KOPT-K1 (cell line): ENCODE measurements around the gene FGF12.
"Not testable (repeated sequence)": the region's sequence is repeated elsewhere in the genome, so short reads cannot be mapped to it uniquely, and the experiment has no call there.

ENCODE experiments used
- H3K27ac ChIP-seq: fragments of 200-600 bp; sonication (generic); 2 replicates; pipeline ENCODE4 v1.5.1; 2016; ENCODE audit warnings: antibody characterized with exemption, mild to moderate bottlenecking, low read depth, low read length; ENCODE audit not compliant: poor library complexity, severe bottlenecking
- H3K36me3 ChIP-seq: fragments of 200-600 bp; sonication (generic); 2 replicates; pipeline ENCODE4 v1.5.1; 2017; ENCODE audit warnings: antibody characterized with exemption, mild to moderate bottlenecking, low read length, moderate library complexity; ENCODE audit not compliant: insufficient read depth
- H3K9me3 ChIP-seq: fragments of 200-600 bp; sonication (generic); 2 replicates; pipeline ENCODE4 v1.5.1; 2017; ENCODE audit warnings: antibody characterized with exemption, low read length, mild to moderate bottlenecking; ENCODE audit not compliant: insufficient read depth, poor library complexity, severe bottlenecking

FGF12 gene

GRCh38 chr3:192577271-192577670 is 150.1 kb downstream of the FGF12 start:
- no peaks in the 10 kb centered on the region for H3K9me3 ChIP-seq
- no peak overlapping the region for H3K27ac ChIP-seq
- no peaks in the 10 kb centered on the region for H3K36me3 ChIP-seq

DNA sequence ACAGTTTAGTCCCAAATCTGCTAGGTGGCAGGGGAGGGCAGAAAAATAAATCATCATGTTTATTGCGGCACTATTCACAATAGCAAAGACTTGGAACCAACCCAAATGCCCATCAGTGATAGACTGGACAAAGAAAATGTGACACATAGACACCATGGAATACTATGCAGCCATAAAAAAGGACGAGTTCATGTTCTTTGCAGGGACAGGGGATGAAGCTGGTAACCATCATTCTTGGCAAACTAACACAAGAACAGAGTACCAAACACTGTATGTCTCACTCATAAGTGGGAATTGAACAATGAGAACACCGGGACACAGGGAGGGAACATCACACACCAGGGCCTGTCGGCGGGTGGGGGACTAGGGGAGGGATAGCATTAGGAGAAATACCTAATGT is 150.6 kb downstream of the FGF12 start:
- not testable (repeated sequence) for H3K9me3 ChIP-seq, H3K27ac ChIP-seq

GRCh38 chr3:192575879-192576506 is 151.3 kb downstream of the FGF12 start:
- H3K9me3 ChIP-seq, result no peaks in the 10 kb centered on the region
- H3K27ac ChIP-seq, result no peak overlapping the region
- H3K36me3 ChIP-seq, result no peaks in the 10 kb centered on the region

More for the DNA sequence above, 150.6 kb downstream of the FGF12 start:
- not testable (repeated sequence) for H3K36me3 ChIP-seq

DNA sequence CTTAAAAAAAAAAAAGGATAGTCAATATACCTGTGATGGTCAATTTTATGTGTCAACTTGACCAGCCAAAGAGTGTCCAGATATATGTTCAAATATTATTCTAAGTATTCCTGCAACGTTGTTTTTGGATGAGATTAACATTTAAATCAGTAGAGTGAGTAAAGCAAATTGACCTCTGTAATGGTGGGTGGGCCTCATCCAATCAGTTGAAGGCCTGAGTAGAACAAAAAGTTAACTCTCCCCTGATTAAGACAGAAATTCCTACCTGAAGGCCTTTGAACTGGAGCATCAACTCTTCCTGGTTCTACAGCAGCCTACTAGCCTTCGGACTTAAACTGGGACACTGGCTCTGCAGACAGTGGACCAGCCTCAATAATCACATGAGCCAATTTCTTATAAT is 154.1 kb downstream of the FGF12 start:
- H3K9me3 ChIP-seq, result no peaks in the 10 kb centered on the region
- H3K27ac ChIP-seq, result no peak overlapping the region
- H3K36me3 ChIP-seq, result no peaks in the 10 kb centered on the region

DNA sequence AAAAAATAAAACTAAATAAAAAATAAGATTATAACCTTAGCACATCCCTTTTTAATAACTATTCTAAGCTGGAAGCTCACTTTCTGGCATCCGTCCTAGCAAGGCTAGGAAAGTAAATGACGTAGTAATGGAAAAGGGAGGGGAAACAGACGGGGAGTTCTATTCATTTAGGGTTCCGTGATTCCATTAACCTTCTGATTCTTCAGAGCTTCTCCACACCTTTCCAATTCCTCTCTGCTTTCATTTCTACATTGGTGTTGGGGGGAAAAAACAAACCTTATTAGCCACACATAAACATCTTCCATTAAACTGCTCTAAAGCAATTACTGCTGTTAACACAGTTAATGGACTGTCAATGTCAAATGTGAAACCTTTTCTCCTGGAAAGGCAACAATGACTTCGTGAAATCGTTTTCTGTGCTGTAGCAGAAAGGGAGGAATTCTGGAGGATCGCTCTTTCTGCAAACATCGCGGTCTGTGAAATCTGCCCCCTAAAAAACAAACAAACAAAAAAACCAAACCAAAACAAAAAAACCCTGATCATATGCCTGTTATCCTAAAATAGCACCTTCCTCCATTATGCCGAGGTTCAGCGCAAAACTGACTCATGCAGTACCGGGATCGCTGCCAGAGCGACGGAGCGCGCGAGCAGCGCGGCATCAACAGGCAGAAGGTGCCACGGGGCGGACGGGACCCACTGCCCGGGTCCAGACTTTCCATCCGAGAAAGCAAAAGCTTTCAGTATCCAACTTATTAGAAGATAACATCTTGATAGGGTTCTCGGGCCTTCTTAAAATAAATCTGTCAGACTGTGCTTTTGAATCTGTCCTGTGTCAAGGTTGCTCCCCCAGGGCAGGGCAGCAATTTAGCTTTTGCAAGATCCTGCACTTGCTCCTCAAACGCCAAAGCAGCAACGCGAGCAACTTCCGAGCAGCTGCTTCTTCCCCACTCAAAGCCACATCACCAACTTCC is 156.2 kb downstream of the FGF12 start:
- H3K9me3 ChIP-seq, result no peaks in the 10 kb centered on the region

DNA sequence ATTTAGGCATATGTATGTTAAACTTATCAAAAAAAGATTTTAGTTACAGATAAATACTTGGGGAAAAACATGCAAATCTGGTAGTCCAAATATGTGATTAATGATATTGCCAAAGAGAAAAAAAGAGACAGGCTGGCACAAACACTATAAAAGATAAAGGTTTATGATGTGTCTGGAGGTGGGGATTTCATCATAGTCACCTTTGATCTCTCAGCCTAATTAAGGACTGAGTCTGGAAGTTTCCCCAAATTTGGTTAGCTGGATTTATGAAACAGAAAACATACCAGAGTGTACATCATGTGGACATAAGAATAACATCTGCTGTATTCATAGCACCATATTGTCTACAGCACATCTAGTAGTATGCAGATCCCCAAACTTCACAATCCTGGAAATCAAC is 157.0 kb downstream of the FGF12 start:
- Histone ChIP-seq H3K9me3 (no peaks in the 10 kb centered on the region), H3K36me3 (no peaks in the 10 kb centered on the region)

More for the DNA sequence above, 156.2 kb downstream of the FGF12 start:
- H3K36me3 ChIP-seq, result no peaks in the 10 kb centered on the region
- no peak overlapping the region for H3K27ac ChIP-seq

GRCh38 chr3:192566706-192567290 is 160.5 kb downstream of the FGF12 start:
- Histone ChIP-seq H3K36me3 (no peaks in the 10 kb centered on the region), H3K9me3 (no peaks in the 10 kb centered on the region), H3K27ac (no peak overlapping the region)

More for the DNA sequence above, 157.0 kb downstream of the FGF12 start:
- no peak overlapping the region for H3K27ac ChIP-seq

DNA sequence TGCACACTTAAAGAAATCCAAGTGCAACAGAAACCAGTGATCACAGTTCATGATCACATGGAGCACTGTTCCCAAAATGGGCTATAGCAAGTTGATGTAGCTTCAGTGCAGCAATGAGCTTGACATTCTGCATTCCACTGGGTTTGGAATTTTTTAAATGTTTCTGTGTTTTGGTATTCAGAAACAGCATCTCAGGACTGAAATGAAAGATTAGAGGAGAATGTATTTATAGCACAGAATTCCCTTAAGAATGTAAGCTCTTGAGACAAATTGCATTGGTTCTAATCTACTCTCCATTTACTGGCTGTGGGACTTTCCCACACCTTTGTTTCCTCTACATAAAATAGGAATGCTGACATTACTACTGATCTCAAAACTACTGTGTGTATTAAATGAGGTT is 162.7 kb downstream of the FGF12 start:
- no peaks in the 10 kb centered on the region for H3K36me3 ChIP-seq
- H3K27ac ChIP-seq, result no peak overlapping the region
- no peaks in the 10 kb centered on the region for H3K9me3 ChIP-seq

GRCh38 chr3:192563417-192563816 is 163.9 kb downstream of the FGF12 start:
- no peak overlapping the region for H3K27ac ChIP-seq
- H3K36me3 ChIP-seq, result no peaks in the 10 kb centered on the region
- H3K9me3 ChIP-seq, result no peaks in the 10 kb centered on the region

- Histone ChIP-seq H3K27ac (no peak overlapping the region), H3K36me3 (no peaks in the 10 kb centered on the region), H3K9me3 (no peaks in the 10 kb centered on the region)
Measured at GRCh38 chr3:192553707-192554106, 173.6 kb downstream of the FGF12 start.

GRCh38 chr3:192550356-192550755 is 177.0 kb downstream of the FGF12 start:
- H3K27ac ChIP-seq, result no peak overlapping the region
- H3K36me3 ChIP-seq, result no peaks in the 10 kb centered on the region
- H3K9me3 ChIP-seq, result no peaks in the 10 kb centered on the region

DNA sequence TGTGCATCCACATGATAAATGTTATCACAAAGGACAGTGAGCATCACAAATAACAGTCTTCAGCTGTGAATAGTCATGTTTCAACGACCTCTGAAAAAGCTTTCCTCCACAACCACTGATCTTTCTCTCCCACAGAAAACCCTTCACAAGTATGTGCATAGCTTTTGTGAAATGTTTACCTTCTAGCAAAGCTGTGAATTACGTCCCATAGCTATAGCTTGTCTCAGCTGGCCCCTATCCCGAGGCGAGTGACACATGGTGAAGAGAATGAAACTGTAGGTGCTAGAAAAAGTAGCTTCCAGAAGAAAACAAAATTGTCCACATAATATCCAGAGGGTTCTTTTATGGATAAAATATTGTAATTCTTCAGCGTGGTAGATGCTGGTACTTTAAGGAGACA is 182.0 kb downstream of the FGF12 start:
- no peak overlapping the region for H3K27ac ChIP-seq
- H3K36me3 ChIP-seq, result no peaks in the 10 kb centered on the region
- H3K9me3 ChIP-seq, result no peaks in the 10 kb centered on the region

DNA sequence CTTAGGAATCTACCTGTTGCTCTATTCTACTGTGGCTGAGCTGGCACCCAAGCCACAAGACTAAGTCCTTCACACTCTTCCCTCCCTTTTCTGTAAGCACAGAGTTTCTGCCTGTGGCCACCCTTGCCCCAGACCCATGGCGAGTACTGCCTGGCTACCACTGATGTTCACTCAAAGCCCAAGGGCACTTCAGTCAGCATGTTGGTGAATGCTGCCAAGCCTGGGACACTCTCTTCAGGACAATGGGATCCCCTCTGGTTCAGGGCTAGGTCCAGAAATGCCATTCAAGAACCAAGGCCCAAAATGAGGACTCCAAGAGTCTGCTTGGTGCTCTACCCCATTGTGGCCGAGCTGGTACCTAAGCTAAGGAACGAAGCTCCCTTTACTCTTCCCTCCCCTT is 184.2 kb downstream of the FGF12 start:
- no peaks in the 10 kb centered on the region for H3K9me3 ChIP-seq
- H3K27ac ChIP-seq, result no peak overlapping the region
- H3K36me3 ChIP-seq, result no peaks in the 10 kb centered on the region

- Histone ChIP-seq H3K9me3 (no peaks in the 10 kb centered on the region), H3K27ac (no peak overlapping the region), H3K36me3 (no peaks in the 10 kb centered on the region)
Measured at GRCh38 chr3:192516820-192517219, 210.5 kb downstream of the FGF12 start.

DNA sequence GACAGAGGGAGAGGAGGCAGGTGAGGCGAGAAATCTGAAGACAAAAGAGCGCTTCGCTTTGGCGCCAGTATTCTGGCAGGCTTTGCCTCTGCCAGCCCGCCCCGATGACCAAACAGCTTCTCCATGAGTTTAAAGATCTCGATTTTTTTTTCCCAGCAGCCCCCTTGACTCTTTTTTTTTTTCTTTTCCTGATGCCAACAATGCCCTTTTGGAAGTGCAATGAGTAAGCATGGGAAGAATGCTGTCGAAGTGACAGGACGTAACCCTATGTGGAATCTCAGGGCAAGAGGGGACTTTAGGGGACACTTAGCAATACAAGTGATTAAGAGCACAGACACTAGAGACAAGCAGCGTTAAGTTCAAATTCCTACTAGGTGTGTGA is 211.7 kb downstream of the FGF12 start:
- no peak overlapping the region for H3K27ac ChIP-seq

More for the DNA sequence above, 211.7 kb downstream of the FGF12 start:
- Histone ChIP-seq H3K36me3 (no peaks in the 10 kb centered on the region), H3K9me3 (no peaks in the 10 kb centered on the region)
